H1 (cell line): ENCODE data around the gene PAFAH1B1. TPM values are rescaled to one million over a fixed set of nuclear protein-coding genes. Genes with fewer than 3 reads are reported as not detected.

Experiments
- CTBP2 ChIP-seq: IDR thresholded peaks from 2 replicates; pipeline ENCODE4 v1.7.0; 2011; ENCODE audit warnings: borderline replicate concordance, mild to moderate bottlenecking, moderate library complexity, mixed read lengths, low read length; ENCODE audit not compliant: insufficient read depth, insufficient read length
- RFX5 ChIP-seq: IDR thresholded peaks from 2 replicates; pipeline ENCODE4 v1.6.1; 2011; ENCODE audit warnings: low read depth, low read length, improper control_type of control experiment, borderline replicate concordance
- polyA plus RNA-seq, 7 experiments: library from polyadenylated mRNA; depleted of rRNA in 3 of 7; stranded (reverse) in 5 of 7; unstranded in 2 of 7; fragments of >200 nt in 5 of 7; fragments of 200-250 nt in 2 of 7; gene quantifications; 1 replicate in 5 of 7; 2 replicates in 1 of 7; 4 replicates in 1 of 7; pipeline versions ENCODE4 v1.2.1 to v1.2.3, GENCODE V29; 2011 to 2013; ENCODE audit warnings: missing spikeins in 2 of 7, mixed read lengths in 2 of 7
- total RNA-seq: library from RNA; stranded (reverse); fragmentation: NEBNext Ultra II Directional; extraction: Animal tissue kit (Norgen Biotek cat#: 25700); gene quantifications from 2 replicates; pipeline ENCODE4 v1.2.1, GENCODE V29; 2021

PAFAH1B1 gene
- total and polyA plus RNA-seq, 2 of the 8 experiments (the other 6 are each of a cell fraction or from before 2014, with no cell fraction given): 42.0 to 152 TPM

- TF ChIP-seq RFX5: no peak
- no peak for TF ChIP-seq CTBP2
These were observed 93.6 kb downstream of the PAFAH1B1 start (continued) for GRCh38 chr17:2687074-2687418.
